ENCODE measurements around the gene ZNF341.
A peak's percentile ranks its signal among the peaks of the same experiment; 100 is the strongest.
"Not testable (repeated sequence)": the region's sequence is repeated elsewhere in the genome, so short reads cannot be mapped to it uniquely, and the experiment has no call there.

Gene ZNF341

GRCh38 chr20:33730946-33731692, 677 bp upstream of the ZNF341 start:
- no peak for DNase-seq

- DNase-seq, result peak; percentile 70 to 90
These were observed 572 bp downstream of the ZNF341 start for GRCh38 chr20:33732166-33732970.

- DNase-seq, result peak; percentile 1 to 37
These were observed 2.1 kb downstream of the ZNF341 start for GRCh38 chr20:33733654-33734576.

- no peak for DNase-seq
These were observed 5.2 kb downstream of the ZNF341 start for GRCh38 chr20:33736962-33737361.

GRCh38 chr20:33739493-33739892, 7.7 kb downstream of the ZNF341 start:
- DNase-seq, result no peak

GRCh38 chr20:33740189-33740588, 8.4 kb downstream of the ZNF341 start:
- DNase-seq, result no peak

GRCh38 chr20:33744181-33744580, 12.4 kb downstream of the ZNF341 start:
- no peak for DNase-seq

GRCh38 chr20:33744773-33745385, 13.1 kb downstream of the ZNF341 start:
- no peak for DNase-seq

- DNase-seq, result no peak
These were observed 14.7 kb downstream of the ZNF341 start for GRCh38 chr20:33746325-33746998.

GRCh38 chr20:33751775-33752174, 20.0 kb downstream of the ZNF341 start:
- DNase-seq, result no peak

- no peak for DNase-seq
These were observed 21.3 kb downstream of the ZNF341 start for GRCh38 chr20:33753143-33753542.

- no peak for DNase-seq
These were observed 22.0 kb downstream of the ZNF341 start for GRCh38 chr20:33753763-33754162.

GRCh38 chr20:33755936-33756490, 24.2 kb downstream of the ZNF341 start:
- DNase-seq, result not testable (repeated sequence)

GRCh38 chr20:33757046-33757445, 25.2 kb downstream of the ZNF341 start:
- no peak for DNase-seq

- DNase-seq, result no peak
These were observed 25.7 kb downstream of the ZNF341 start for GRCh38 chr20:33757458-33757857.

- no peak for DNase-seq
These were observed 30.0 kb downstream of the ZNF341 start for GRCh38 chr20:33761698-33762250.

GRCh38 chr20:33765099-33765498, 33.3 kb downstream of the ZNF341 start:
- no peak for DNase-seq

GRCh38 chr20:33765592-33765991, 33.8 kb downstream of the ZNF341 start:
- DNase-seq, result no peak

GRCh38 chr20:33766686-33767085, 34.9 kb downstream of the ZNF341 start:
- no peak for DNase-seq

- DNase-seq, result no peak
These were observed 36.0 kb downstream of the ZNF341 start for GRCh38 chr20:33767777-33768138.

- no peak for DNase-seq
These were observed 37.2 kb downstream of the ZNF341 start for GRCh38 chr20:33769043-33769442.
